BLaER1 (cell line): Measurements from ENCODE around the gene LAMC2.

ENCODE experiments used
- H3K27ac ChIP-seq: shearing (Covaris generic); formaldehyde crosslinking; 2 replicates; pipeline ENCODE4 v1.8.1; 2022
- H3K27me3 ChIP-seq: shearing (Covaris generic); formaldehyde crosslinking; 2 replicates; pipeline ENCODE4 v1.8.1; 2022
- H3K36me3 ChIP-seq: shearing (Covaris generic); formaldehyde crosslinking; 2 replicates; pipeline ENCODE4 v1.8.1; 2022
- H3K4me1 ChIP-seq: shearing (Covaris generic); formaldehyde crosslinking; 2 replicates; pipeline ENCODE4 v1.8.1; 2022
- H3K4me2 ChIP-seq: shearing (Covaris generic); formaldehyde crosslinking; 2 replicates; pipeline ENCODE4 v1.8.1; 2022
- H3K4me3 ChIP-seq: shearing (Covaris generic); formaldehyde crosslinking; 2 replicates; pipeline ENCODE4 v1.8.1; 2022
- H3K9ac ChIP-seq: shearing (Covaris generic); formaldehyde crosslinking; 2 replicates; pipeline ENCODE4 v1.8.1; 2022
- H3K9me3 ChIP-seq: shearing (Covaris generic); formaldehyde crosslinking; 2 replicates; pipeline ENCODE4 v1.8.1; 2022
- H4K20me1 ChIP-seq: shearing (Covaris generic); formaldehyde crosslinking; 2 replicates; pipeline ENCODE4 v1.8.1; 2022
- Cebpa-rat ChIP-seq: shearing (Covaris generic); IDR thresholded peaks from 2 replicates; pipeline ENCODE4 v1.8.1; 2022

LAMC2 gene

DNA sequence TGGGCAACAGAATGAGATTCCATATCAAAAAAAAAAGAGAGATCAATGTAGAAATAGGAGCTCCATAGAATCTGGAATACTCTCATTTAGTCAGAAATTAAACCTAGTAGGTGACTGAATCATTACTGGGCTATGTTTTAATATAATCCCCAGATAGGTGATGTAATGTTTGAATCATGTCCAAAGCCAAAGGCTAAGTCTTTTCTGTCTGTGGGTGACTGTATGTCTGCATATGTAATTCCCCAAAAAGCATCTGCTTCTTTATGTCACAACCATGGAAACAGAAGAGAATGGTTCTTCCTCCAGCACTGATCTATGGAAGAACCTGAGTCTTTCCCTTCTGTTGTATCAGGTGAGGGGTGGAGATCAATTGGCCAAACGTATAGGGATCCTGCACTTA lies 5.8 kb downstream of the LAMC2 start:
- H3K27me3 ChIP-seq: no peaks in the 10 kb centered on the region
- H3K9me3 ChIP-seq: no peaks in the 10 kb centered on the region
- no peaks in the 10 kb centered on the region for H3K36me3 ChIP-seq
- no peak overlapping the region for H3K27ac ChIP-seq
- H3K4me1 ChIP-seq: peaks cover 15% of the 10 kb centered on the region
- H3K4me2 ChIP-seq: no peak overlapping the region
- no peak overlapping the region for H3K4me3 ChIP-seq
- H3K9ac ChIP-seq: no peak overlapping the region
- H4K20me1 ChIP-seq: no peaks in the 10 kb centered on the region
- no peak for TF ChIP-seq Cebpa-rat

- Histone ChIP-seq H3K9me3 (no peaks in the 10 kb centered on the region), H3K27me3 (no peaks in the 10 kb centered on the region), H4K20me1 (no peaks in the 10 kb centered on the region), H3K4me1 (peaks cover 15% of the 10 kb centered on the region), H3K9ac (no peak overlapping the region), H3K36me3 (no peaks in the 10 kb centered on the region), H3K4me3 (no peak overlapping the region), H3K4me2 (no peak overlapping the region), H3K27ac (no peak overlapping the region)
- TF ChIP-seq Cebpa-rat: no peak
Observed at GRCh38 chr1:183193963-183194525, 8.0 kb downstream of the LAMC2 start.

DNA sequence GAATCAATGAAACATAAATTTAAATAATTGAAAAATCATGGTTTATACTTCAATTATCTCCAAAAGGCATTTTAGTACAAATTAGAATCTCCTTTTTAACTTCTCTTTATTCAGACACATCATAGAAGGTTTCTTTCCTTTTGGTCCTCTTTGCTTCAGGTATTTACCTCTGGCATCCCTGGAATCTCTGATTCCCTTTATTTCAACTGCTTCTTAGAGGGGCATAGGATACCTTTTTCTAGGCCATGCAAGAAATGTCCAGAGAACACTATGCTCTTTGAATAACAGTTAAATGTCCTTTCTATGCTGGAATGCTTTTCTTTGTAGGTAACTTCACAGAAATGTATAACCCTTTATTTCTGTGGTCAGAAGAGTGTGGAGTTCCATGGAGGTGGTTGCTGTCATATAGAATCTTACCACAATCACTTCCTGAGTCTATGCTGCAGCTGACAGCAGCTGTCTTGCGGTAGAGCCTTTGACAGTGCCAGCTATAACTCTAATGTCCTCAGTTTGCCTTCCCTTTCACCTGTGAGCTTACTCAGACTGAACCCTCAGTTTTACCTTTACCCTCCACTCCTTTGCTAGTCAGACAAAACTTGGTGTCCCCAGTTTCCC lies 8.6 kb downstream of the LAMC2 start:
- Histone ChIP-seq H3K27ac (no peak overlapping the region), H3K36me3 (no peaks in the 10 kb centered on the region), H3K4me1 (peaks cover 15% of the 10 kb centered on the region), H3K4me3 (no peak overlapping the region), H3K27me3 (no peaks in the 10 kb centered on the region), H3K9ac (no peak overlapping the region), H3K4me2 (peak overlapping the region; percentile 53), H3K9me3 (no peaks in the 10 kb centered on the region), H4K20me1 (no peaks in the 10 kb centered on the region)
- TF ChIP-seq Cebpa-rat: no peak

- no peak for TF ChIP-seq Cebpa-rat
- H3K9me3 ChIP-seq: no peaks in the 10 kb centered on the region
- peaks cover 15% of the 10 kb centered on the region for H3K4me1 ChIP-seq
- H3K27me3 ChIP-seq: no peaks in the 10 kb centered on the region
- no peak overlapping the region for H3K9ac ChIP-seq
- no peak overlapping the region for H3K4me3 ChIP-seq
- no peaks in the 10 kb centered on the region for H3K36me3 ChIP-seq
- H4K20me1 ChIP-seq: no peaks in the 10 kb centered on the region
- no peak overlapping the region for H3K27ac ChIP-seq
- H3K4me2 ChIP-seq: peak overlapping the region; percentile 53
Observed at GRCh38 chr1:183195142-183195574, 9.1 kb downstream of the LAMC2 start.

DNA sequence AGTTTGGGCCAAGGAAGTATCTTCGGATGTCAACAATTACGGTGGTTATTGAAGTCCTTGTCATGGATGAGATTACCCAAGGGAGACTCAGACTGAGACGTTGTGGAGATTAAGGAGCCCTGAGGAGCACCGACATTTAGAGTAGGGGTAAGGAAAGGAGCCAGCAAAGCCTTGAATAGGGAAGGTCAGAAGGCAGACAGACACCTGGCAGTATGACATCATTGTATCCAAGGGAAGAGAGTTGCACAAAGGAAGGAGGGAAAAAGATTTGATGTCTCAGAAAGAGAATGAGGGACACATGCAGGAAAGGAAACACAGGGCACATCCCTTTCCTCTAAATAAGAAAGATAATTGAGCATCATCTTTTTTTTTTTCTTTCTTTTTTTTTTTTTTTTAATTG lies 11.7 kb downstream of the LAMC2 start:
- Histone ChIP-seq H3K27me3 (no peaks in the 10 kb centered on the region), H3K4me2 (no peak overlapping the region), H3K9ac (no peak overlapping the region), H3K9me3 (no peaks in the 10 kb centered on the region), H3K4me3 (no peak overlapping the region), H3K36me3 (no peaks in the 10 kb centered on the region), H3K4me1 (peaks cover 15% of the 10 kb centered on the region), H3K27ac (no peak overlapping the region), H4K20me1 (no peaks in the 10 kb centered on the region)
- no peak for TF ChIP-seq Cebpa-rat

- Histone ChIP-seq H3K36me3 (no peaks in the 10 kb centered on the region), H3K4me1 (peaks cover 15% of the 10 kb centered on the region), H3K4me2 (no peak overlapping the region), H3K27me3 (no peaks in the 10 kb centered on the region), H3K27ac (no peak overlapping the region), H3K9me3 (no peaks in the 10 kb centered on the region), H3K9ac (no peak overlapping the region), H3K4me3 (no peak overlapping the region), H4K20me1 (no peaks in the 10 kb centered on the region)
- no peak for TF ChIP-seq Cebpa-rat
Observed at GRCh38 chr1:183198463-183198862, 12.4 kb downstream of the LAMC2 start.

- H3K4me2 ChIP-seq: no peak overlapping the region
- H4K20me1 ChIP-seq: no peaks in the 10 kb centered on the region
- no peak overlapping the region for H3K27ac ChIP-seq
- no peaks in the 10 kb centered on the region for H3K27me3 ChIP-seq
- TF ChIP-seq Cebpa-rat: no peak
- peaks cover 13% of the 10 kb centered on the region for H3K4me1 ChIP-seq
- no peaks in the 10 kb centered on the region for H3K9me3 ChIP-seq
- H3K9ac ChIP-seq: no peak overlapping the region
- no peaks in the 10 kb centered on the region for H3K36me3 ChIP-seq
- no peak overlapping the region for H3K4me3 ChIP-seq
Observed at GRCh38 chr1:183199304-183199703, 13.2 kb downstream of the LAMC2 start.

- TF ChIP-seq Cebpa-rat: no peak
- Histone ChIP-seq H3K4me3 (no peak overlapping the region), H3K9me3 (no peaks in the 10 kb centered on the region), H3K9ac (no peak overlapping the region), H3K4me1 (peaks cover 1% of the 10 kb centered on the region), H4K20me1 (no peaks in the 10 kb centered on the region), H3K27me3 (no peaks in the 10 kb centered on the region), H3K36me3 (no peaks in the 10 kb centered on the region), H3K27ac (no peak overlapping the region), H3K4me2 (no peak overlapping the region)
Observed at GRCh38 chr1:183200451-183200850, 14.4 kb downstream of the LAMC2 start.

- Histone ChIP-seq H3K36me3 (no peaks in the 10 kb centered on the region), H3K9ac (no peak overlapping the region), H3K4me2 (no peak overlapping the region), H3K4me3 (no peak overlapping the region), H3K27me3 (no peaks in the 10 kb centered on the region), H3K4me1 (no peaks in the 10 kb centered on the region), H3K9me3 (no peaks in the 10 kb centered on the region), H3K27ac (no peak overlapping the region), H4K20me1 (no peaks in the 10 kb centered on the region)
- no peak for TF ChIP-seq Cebpa-rat
Observed at GRCh38 chr1:183203094-183203493, 17.0 kb downstream of the LAMC2 start.

DNA sequence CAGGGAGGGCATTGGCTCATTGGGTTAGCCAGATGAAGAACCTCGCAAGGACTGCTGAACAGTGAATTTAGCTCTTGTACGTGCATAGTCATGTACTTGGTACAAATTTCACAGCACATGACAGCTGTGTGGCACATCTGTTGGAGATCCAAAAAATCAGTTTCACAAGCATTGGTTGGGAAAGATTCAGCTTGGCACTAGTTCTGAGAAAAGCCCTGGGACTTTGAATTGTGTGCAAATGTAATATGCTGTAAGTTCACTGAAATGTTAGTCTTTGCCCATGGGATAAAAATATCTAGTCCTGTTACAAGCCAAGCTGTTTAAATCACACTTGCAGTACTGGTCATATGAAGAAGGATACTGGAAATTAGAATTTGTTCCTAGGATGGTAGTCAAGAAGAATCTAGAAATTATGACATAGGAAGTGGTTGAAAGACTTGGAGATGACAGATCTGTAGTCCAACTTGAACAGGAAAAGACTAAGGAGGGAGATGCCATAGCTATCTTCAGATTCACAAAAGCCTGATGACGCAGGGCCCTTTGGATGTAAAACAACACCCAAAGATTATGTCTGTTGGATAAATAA lies 19.2 kb downstream of the LAMC2 start:
- no peak overlapping the region for H3K9ac ChIP-seq
- H3K4me1 ChIP-seq: no peaks in the 10 kb centered on the region
- no peak overlapping the region for H3K4me2 ChIP-seq

More for the DNA sequence above, 19.2 kb downstream of the LAMC2 start:
- Histone ChIP-seq H3K36me3 (no peaks in the 10 kb centered on the region), H4K20me1 (no peaks in the 10 kb centered on the region), H3K27ac (no peak overlapping the region), H3K9me3 (no peaks in the 10 kb centered on the region), H3K4me3 (no peak overlapping the region), H3K27me3 (no peaks in the 10 kb centered on the region)
- no peak for TF ChIP-seq Cebpa-rat
